HCT116 (cell line): ENCODE results near the gene TNFSF11. TPM values are rescaled to one million over a fixed set of nuclear protein-coding genes. Genes with fewer than 3 reads are reported as not detected.

Source experiments
- ATAC-seq: fragments of 200-7000 bp; cut with Tn5 transposase; 2 replicates; pipeline ENCODE4 v1.9.1; 2020; ENCODE audit warnings: mild to moderate bottlenecking, moderate library complexity
- BruUV-seq: library from RNA; stranded (reverse); fragments of 400-500 nt; replicated peaks from 2 replicates; lab custom pipeline; 2021; lab: Mats Ljungman, UMichigan
- CTCF ChIA-PET: fragments of 300-600 bp; sonication (Branson Sonifier 250); formaldehyde crosslinking; loops from one replicate; lab custom pipeline; 2021; ENCODE audit warnings: antibody characterized with exemption; lab: Charles Lee
- POLR2A ChIA-PET: fragments of 300-600, 350-600 bp; sonication (Branson Sonifier 250); formaldehyde crosslinking; loops from one replicate; lab custom pipeline; 2021; ENCODE audit warnings: antibody characterized with exemption; lab: Charles Lee
- RAD21 ChIA-PET, 2 experiments: fragments of 300-600 bp; sonication (Branson Sonifier 250); formaldehyde crosslinking; loops; one replicate each; lab custom pipeline; 2023; ENCODE audit warnings: low total read pairs in 2 of 2; ENCODE audit not compliant: uncharacterized antibody in 2 of 2, unreplicated experiment in 2 of 2, low non-redundant PET in 1 of 2; lab: Charles Lee
- DNase-seq: peaks from one replicate; pipeline ENCODE4 v3.0.0-alpha.2; 2010; ENCODE audit warnings: low read depth, low spot score
- H2AFZ ChIP-seq: fragments of 200-600 bp; shearing (Covaris generic), sonication (generic); 2 replicates; pipeline ENCODE4 v1.6.1; 2017; ENCODE audit warnings: low read depth, mixed run types, mixed read lengths, antibody characterized with exemption, low read length; ENCODE audit not compliant: poor library complexity, severe bottlenecking
- H3K27ac ChIP-seq: 2 replicates; pipeline ENCODE4 v1.5.1; 2012; ENCODE audit warnings: low read depth, low read length
- H3K27me3 ChIP-seq: fragments of 200-600 bp; sonication (generic); 2 replicates; pipeline ENCODE4 v1.6.1; 2016; ENCODE audit warnings: mixed run types, low read length, mixed read lengths; ENCODE audit not compliant: insufficient read depth
- H3K36me3 ChIP-seq, 2 experiments: fragments of 200-500 bp in 1 of 2; fragments of 200-600 bp in 1 of 2; sonication (Bioruptor generic) in 1 of 2; sonication (generic) in 1 of 2; 2 replicates each; pipeline versions ENCODE4 v1.5.1 to v1.6.1; 2014 to 2016; ENCODE audit warnings: low read length in 2 of 2, inconsistent platforms in 1 of 2, mixed read lengths in 1 of 2, mixed run types in 1 of 2; ENCODE audit not compliant: insufficient read depth in 2 of 2, control insufficient read depth in 1 of 2
- H3K4me1 ChIP-seq, 2 experiments: fragments of 200-600 bp in 1 of 2; sonication (generic) in 1 of 2; 2 replicates each; pipeline versions ENCODE4 v1.5.1 to v1.6.1; 2012 to 2017; ENCODE audit warnings: low read length in 2 of 2, inconsistent platforms in 1 of 2, mild to moderate bottlenecking in 1 of 2, mixed read lengths in 1 of 2, mixed run types in 1 of 2, moderate library complexity in 1 of 2; ENCODE audit not compliant: insufficient read depth in 2 of 2, control insufficient read depth in 1 of 2
- H3K4me2 ChIP-seq: fragments of 200-600 bp; sonication (generic); 2 replicates; pipeline ENCODE4 v1.6.1; 2017; ENCODE audit warnings: mixed run types, low read length, mixed read lengths
- H3K4me3 ChIP-seq, 2 experiments: fragments of 200-600 bp in 1 of 2; sonication (generic) in 1 of 2; replicated peaks in 1 of 2; 2 replicates each; pipeline ENCODE4 v1.5.1; 2011 to 2016; ENCODE audit warnings: low read length in 2 of 2, control low read depth in 1 of 2, low read depth in 1 of 2, mild to moderate bottlenecking in 1 of 2, mixed read lengths in 1 of 2, mixed run types in 1 of 2
- H3K79me2 ChIP-seq: fragments of 200-600 bp; sonication (generic); 2 replicates; pipeline ENCODE4 v1.6.1; 2017; ENCODE audit warnings: mild to moderate bottlenecking, mixed run types, low read length, moderate library complexity, mixed read lengths; ENCODE audit not compliant: insufficient read depth
- H3K9ac ChIP-seq: fragments of 200-600 bp; sonication (generic); 2 replicates; pipeline ENCODE4 v1.6.1; 2016; ENCODE audit warnings: low read length, mixed read lengths
- H3K9me2 ChIP-seq: fragments of 200-600 bp; sonication (generic), shearing (Covaris generic); 2 replicates; pipeline ENCODE4 v1.6.1; 2017; ENCODE audit warnings: mixed run types, mild to moderate bottlenecking, moderate library complexity; ENCODE audit not compliant: insufficient read depth
- H3K9me3 ChIP-seq, 2 experiments: fragments of 200-500 bp in 1 of 2; fragments of 200-600 bp in 1 of 2; sonication (Bioruptor generic) in 1 of 2; sonication (generic) in 1 of 2; 2 replicates each; pipeline ENCODE4 v1.6.1; 2014 to 2017; ENCODE audit warnings: low read length in 2 of 2, mixed read lengths in 2 of 2, inconsistent platforms in 1 of 2, low read depth in 1 of 2, mild to moderate bottlenecking in 1 of 2, mixed run types in 1 of 2, moderate library complexity in 1 of 2; ENCODE audit not compliant: control insufficient read depth in 1 of 2, insufficient read depth in 1 of 2
- H4K20me1 ChIP-seq: fragments of 200-600 bp; sonication (generic), shearing (Covaris generic); 2 replicates; pipeline ENCODE4 v1.6.1; 2017; ENCODE audit warnings: mixed run types, mild to moderate bottlenecking, moderate library complexity; ENCODE audit not compliant: insufficient read depth
- CTCF ChIP-seq, 3 experiments: fragments of 200-600 bp in 1 of 3; sonication (generic) in 1 of 3; IDR thresholded peaks in 2 of 3; conservative IDR thresholded peaks in 1 of 3; 2 replicates each; pipeline ENCODE4 v1.5.1; 2012 to 2017; ENCODE audit warnings: low read depth in 2 of 3, low read length in 2 of 3, antibody characterized with exemption in 1 of 3, borderline replicate concordance in 1 of 3, control low read depth in 1 of 3, mild to moderate bottlenecking in 1 of 3, mixed read lengths in 1 of 3, mixed run types in 1 of 3, moderate library complexity in 1 of 3; ENCODE audit not compliant: insufficient read depth in 1 of 3
- intact Hi-C: fragments of 100-400 bp; cut with micrococcal nuclease; formaldehyde crosslinking; loops from 2 replicates; pipeline ENCODE4 v1.10.0; 2022
- total RNA-seq: library from RNA; stranded (reverse); gene quantifications from one replicate; pipeline ENCODE4 v1.2.1, GENCODE V29; 2021; ENCODE audit not compliant: unreplicated experiment
- TF ChIP-seq, protein P1 (sequence below): IDR thresholded peaks from 2 replicates; pipeline ENCODE4 v1.6.1; 2012

Gene TNFSF11
- total RNA-seq, 1 experiment from 2014 or later = not detected

- CTCF ChIA-PET = no interaction called here
- no peaks in the 10 kb centered on the region for H3K9me3 ChIP-seq
- no peaks in the 10 kb centered on the region for H3K79me2 ChIP-seq
- no peaks in the 10 kb centered on the region for H3K36me3 ChIP-seq
- intact Hi-C loops = no loop called here
- H3K4me2 ChIP-seq = no peak overlapping the region
- H3K9ac ChIP-seq = no peak overlapping the region
- no peak overlapping the region for H3K4me3 ChIP-seq
- no peak for DNase-seq
- 0 out of 2 replicates have a peak, but pooled peaks cover 9% of the 10 kb centered on the region for H3K27me3 ChIP-seq
- no peaks in the 10 kb centered on the region for H3K4me1 ChIP-seq
- ATAC-seq = no peak
- H2AFZ ChIP-seq = no peak overlapping the region
- POLR2A ChIA-PET = no interaction called here
- H3K27ac ChIP-seq = no peak overlapping the region
- no TSS peak for BruUV-seq
- no peaks in the 10 kb centered on the region for H3K9me2 ChIP-seq
- TF ChIP-seq, protein P1, sequence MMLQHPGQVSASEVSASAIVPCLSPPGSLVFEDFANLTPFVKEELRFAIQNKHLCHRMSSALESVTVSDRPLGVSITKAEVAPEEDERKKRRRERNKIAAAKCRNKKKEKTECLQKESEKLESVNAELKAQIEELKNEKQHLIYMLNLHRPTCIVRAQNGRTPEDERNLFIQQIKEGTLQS = no peak
- RAD21 ChIA-PET = no interaction called here
- no peaks in the 10 kb centered on the region for H4K20me1 ChIP-seq
Observed at GRCh38 chr13:42638101-42638500, 64.1 kb downstream of the TNFSF11 start.

- Histone ChIP-seq H2AFZ (no peak overlapping the region), H3K4me1 (no peaks in the 10 kb centered on the region), H3K36me3 (no peaks in the 10 kb centered on the region), H3K27ac (no peak overlapping the region), H4K20me1 (no peaks in the 10 kb centered on the region), H3K4me2 (no peak overlapping the region), H3K9ac (no peak overlapping the region), H3K79me2 (no peaks in the 10 kb centered on the region), H3K4me3 (no peak overlapping the region), H3K9me3 (no peaks in the 10 kb centered on the region), H3K27me3 (0 out of 2 replicates have a peak, but pooled peaks cover 7% of the 10 kb centered on the region), H3K9me2 (no peaks in the 10 kb centered on the region)
- ChIA-PET POLR2A (no interaction called here), RAD21 (no interaction called here), CTCF (no interaction called here)
- TF ChIP-seq CTCF (IDR thresholded peaks at IDR 0.05 in 2 of 3, conservative IDR thresholded peaks at IDR 0.05 in 1 of 3; ENCODE audit: borderline replicate concordance in 1 of 3, insufficient read depth in 1 of 3, low read depth in 2 of 3, low read length in 2 of 3) = no peak
- ATAC-seq = no peak
- no peak for DNase-seq
- no TSS peak for BruUV-seq
- intact Hi-C loops = no loop called here
Observed at GRCh38 chr13:42638886-42639285, 64.9 kb downstream of the TNFSF11 start.
